Immature natural killer cell (primary cell): ENCODE data around the gene PON3. TPM values are rescaled to one million over a fixed set of nuclear protein-coding genes. Genes with fewer than 3 reads are reported as not detected.

Experiments
- DNase-seq, 3 donors: peaks; one replicate each; pipeline ENCODE4 v3.0.0; 2022; ENCODE audit warnings: mixed read lengths in 1 of 3
- H3K27ac Mint-ChIP-seq, 6 donors: one replicate each; pipeline ENCODE4 v1.8.0; 2020; ENCODE audit warnings: mixed read lengths in 6 of 6, mild to moderate bottlenecking in 5 of 6, inconsistent platforms in 4 of 6, moderate library complexity in 3 of 6
- H3K27me3 Mint-ChIP-seq, 3 donors: one replicate each; pipeline ENCODE4 v1.8.0; 2020 to 2021; ENCODE audit warnings: low read depth in 3 of 3, mild to moderate bottlenecking in 3 of 3, mixed read lengths in 3 of 3, moderate library complexity in 3 of 3, inconsistent platforms in 1 of 3
- H3K36me3 Mint-ChIP-seq, 3 donors: one replicate each; pipeline ENCODE4 v1.8.0; 2020; ENCODE audit warnings: mixed read lengths in 3 of 3, inconsistent platforms in 2 of 3, mild to moderate bottlenecking in 2 of 3
- H3K4me1 Mint-ChIP-seq, 2 donors: one replicate each; pipeline ENCODE4 v1.8.0; 2020; ENCODE audit warnings: inconsistent platforms in 2 of 2, mild to moderate bottlenecking in 2 of 2, mixed read lengths in 2 of 2, moderate library complexity in 1 of 2
- H3K4me3 Mint-ChIP-seq, 5 donors: one replicate each; pipeline ENCODE4 v1.8.0; 2020; ENCODE audit warnings: mild to moderate bottlenecking in 5 of 5, mixed read lengths in 5 of 5, inconsistent platforms in 3 of 5, moderate library complexity in 3 of 5
- H3K9me3 Mint-ChIP-seq, 6 donors: one replicate each; pipeline ENCODE4 v1.8.0; 2020; ENCODE audit warnings: mild to moderate bottlenecking in 6 of 6, mixed read lengths in 6 of 6, inconsistent platforms in 4 of 6, moderate library complexity in 3 of 6
- polyA plus RNA-seq, 3 donors: library from polyadenylated mRNA; unstranded; fragments of 300-500 nt; fragmentation: Illumina TruSeq; gene quantifications; one replicate each; pipeline ENCODE4 v1.2.3, GENCODE V29; 2021

PON3 gene
- polyA plus RNA-seq, 3 donors from 2014 or later, result 0.39 TPM; not detected in 2

- H3K4me1 Mint-ChIP-seq, result no peaks in the 10 kb centered on the region
- H3K27ac Mint-ChIP-seq, result no peak overlapping the region
- no peak overlapping the region for H3K4me3 Mint-ChIP-seq
- H3K27me3 Mint-ChIP-seq, result peaks cover 2 to 10% (median 8%) of the 10 kb centered on the region in 3 donors
- DNase-seq, result no peak
- H3K9me3 Mint-ChIP-seq, result no peaks in the 10 kb centered on the region
- no peaks in the 10 kb centered on the region for H3K36me3 Mint-ChIP-seq
Observed at GRCh38 chr7:95322396-95322795, 73.8 kb downstream of the PON3 start.

DNA sequence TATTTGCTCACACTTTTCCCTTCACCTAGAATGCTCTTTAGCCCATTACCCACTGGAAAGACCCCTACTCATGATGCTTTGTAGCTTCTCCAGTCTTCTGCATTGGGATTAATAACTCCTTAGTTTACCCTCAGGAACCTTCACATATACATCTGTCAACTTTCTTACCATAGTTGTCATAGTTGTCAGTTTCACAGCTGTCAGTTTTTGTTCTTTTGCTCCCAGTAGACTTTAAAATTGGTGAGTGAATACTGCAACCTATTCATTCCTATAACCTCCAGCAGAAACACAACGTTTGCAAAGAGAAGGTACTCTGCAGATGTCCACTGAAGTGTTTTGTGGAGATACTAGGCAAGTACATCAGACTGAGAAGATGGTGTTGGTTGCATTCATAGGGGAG, 74.5 kb downstream of the PON3 start:
- Mint-ChIP-seq H3K4me1 (no peaks in the 10 kb centered on the region), H3K4me3 (no peak overlapping the region), H3K36me3 (no peaks in the 10 kb centered on the region), H3K27me3 (peaks cover 2 to 10% (median 8%) of the 10 kb centered on the region in 3 donors), H3K27ac (no peak overlapping the region), H3K9me3 (no peaks in the 10 kb centered on the region)
- no peak for DNase-seq

- no peaks in the 10 kb centered on the region for H3K9me3 Mint-ChIP-seq
- no peaks in the 10 kb centered on the region for H3K4me1 Mint-ChIP-seq
- no peaks in the 10 kb centered on the region for H3K36me3 Mint-ChIP-seq
- H3K27me3 Mint-ChIP-seq, result peaks cover 2 to 8% (median 7%) of the 10 kb centered on the region in 3 donors
- no peak overlapping the region for H3K27ac Mint-ChIP-seq
- no peak for DNase-seq
- no peak overlapping the region for H3K4me3 Mint-ChIP-seq
Observed at GRCh38 chr7:95320651-95321050, 75.5 kb downstream of the PON3 start.

- Mint-ChIP-seq H3K4me1 (no peaks in the 10 kb centered on the region), H3K9me3 (no peaks in the 10 kb centered on the region), H3K4me3 (no peak overlapping the region), H3K36me3 (no peaks in the 10 kb centered on the region), H3K27me3 (peaks cover 2 to 7% (median 2%) of the 10 kb centered on the region in 3 donors), H3K27ac (no peak overlapping the region)
- DNase-seq, result no peak
Observed at GRCh38 chr7:95319570-95319969, 76.6 kb downstream of the PON3 start.

DNA sequence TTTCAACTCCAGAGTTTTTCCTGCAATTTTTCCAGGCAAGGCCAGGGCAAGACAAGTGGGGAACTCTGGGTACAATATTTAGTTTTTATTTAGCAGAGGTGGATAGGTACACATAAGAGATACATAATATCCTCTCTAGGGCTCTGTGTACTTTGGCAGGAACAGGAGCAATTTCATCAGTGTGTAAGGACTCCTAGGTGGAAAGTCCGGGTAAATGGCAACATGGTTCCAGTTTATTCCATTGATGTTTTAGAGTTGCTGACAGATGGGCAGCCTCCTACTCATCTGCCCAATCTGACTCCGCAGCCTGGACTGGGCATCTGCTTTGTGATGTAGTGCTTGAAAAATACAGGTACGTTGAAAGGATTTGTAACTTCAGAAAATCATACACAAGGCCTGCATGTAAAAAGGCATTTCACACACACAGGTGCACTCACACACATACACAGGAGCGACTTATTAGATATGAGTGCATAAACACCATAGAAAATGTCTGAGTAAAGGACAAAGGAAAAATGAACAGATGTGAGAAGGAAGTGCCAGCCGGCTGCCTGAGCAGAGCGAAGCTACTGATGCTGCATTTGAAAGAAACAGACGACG, 77.6 kb downstream of the PON3 start:
- no peak overlapping the region for H3K4me3 Mint-ChIP-seq
- peaks cover 2 to 7% (median 2%) of the 10 kb centered on the region in 3 donors for H3K27me3 Mint-ChIP-seq
- DNase-seq, result no peak
- H3K9me3 Mint-ChIP-seq, result no peaks in the 10 kb centered on the region
- H3K36me3 Mint-ChIP-seq, result no peaks in the 10 kb centered on the region
- H3K27ac Mint-ChIP-seq, result no peak overlapping the region
- H3K4me1 Mint-ChIP-seq, result no peaks in the 10 kb centered on the region

GRCh38 chr7:95317966-95318365, 78.2 kb downstream of the PON3 start:
- no peak for DNase-seq
- peaks cover 2 to 7% (median 3%) of the 10 kb centered on the region in 3 donors for H3K27me3 Mint-ChIP-seq
- H3K4me3 Mint-ChIP-seq, result no peak overlapping the region
- H3K4me1 Mint-ChIP-seq, result no peaks in the 10 kb centered on the region
- H3K36me3 Mint-ChIP-seq, result no peaks in the 10 kb centered on the region
- H3K27ac Mint-ChIP-seq, result no peak overlapping the region
- no peaks in the 10 kb centered on the region for H3K9me3 Mint-ChIP-seq

- H3K4me3 Mint-ChIP-seq, result no peak overlapping the region
- no peaks in the 10 kb centered on the region for H3K4me1 Mint-ChIP-seq
- no peaks in the 10 kb centered on the region for H3K36me3 Mint-ChIP-seq
- H3K27me3 Mint-ChIP-seq, result peaks cover 2 to 7% (median 6%) of the 10 kb centered on the region in 3 donors
- no peaks in the 10 kb centered on the region for H3K9me3 Mint-ChIP-seq
- no peak for DNase-seq
- no peak overlapping the region for H3K27ac Mint-ChIP-seq
Observed at GRCh38 chr7:95317546-95317945, 78.6 kb downstream of the PON3 start.

DNA sequence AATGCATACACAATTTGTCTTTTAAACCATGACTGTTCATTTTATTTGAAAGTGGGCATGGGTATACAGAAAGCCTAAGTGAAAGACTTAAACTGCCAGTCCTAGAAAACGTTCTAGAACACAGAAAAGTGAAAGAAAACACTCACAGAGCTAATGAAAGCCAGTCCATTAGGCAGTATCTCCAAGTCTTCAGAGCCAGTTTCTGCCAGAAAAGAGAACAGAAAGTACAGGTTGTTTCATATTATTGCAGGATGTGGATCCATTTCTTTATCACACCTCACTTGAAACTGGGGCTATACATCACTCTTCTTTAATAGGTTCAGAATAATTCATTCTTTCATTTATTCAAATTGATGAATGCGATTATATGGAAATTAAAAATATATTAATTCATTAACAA, 79.6 kb downstream of the PON3 start:
- Mint-ChIP-seq H3K27ac (no peak overlapping the region), H3K4me1 (no peaks in the 10 kb centered on the region), H3K4me3 (no peak overlapping the region)

DNA sequence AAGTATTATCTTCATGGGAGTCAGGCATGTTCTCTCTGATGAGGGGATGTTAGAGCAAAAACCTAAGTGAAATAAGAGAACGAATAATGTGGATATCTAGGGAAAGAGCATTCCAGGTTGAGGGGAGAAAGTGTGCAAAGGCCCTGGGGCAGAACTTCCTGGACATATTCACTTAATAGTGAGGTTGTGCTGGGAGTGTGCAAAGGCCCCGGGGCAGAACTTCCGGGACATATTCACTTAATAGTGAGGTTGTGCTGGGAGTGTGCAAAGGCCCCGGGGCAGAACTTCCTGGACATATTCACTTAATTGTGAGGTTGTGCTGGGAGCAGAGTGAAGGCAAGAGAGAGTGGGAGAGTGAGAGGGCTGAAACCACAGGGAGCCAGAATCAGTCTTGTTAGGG, 83.6 kb downstream of the PON3 start:
- no peak overlapping the region for H3K4me3 Mint-ChIP-seq
- H3K27ac Mint-ChIP-seq, result no peak overlapping the region
- H3K36me3 Mint-ChIP-seq, result no peaks in the 10 kb centered on the region
- H3K4me1 Mint-ChIP-seq, result no peaks in the 10 kb centered on the region
- H3K27me3 Mint-ChIP-seq, result peaks cover 0 to 6% (median 2%) of the 10 kb centered on the region in 3 donors
- no peak for DNase-seq
- H3K9me3 Mint-ChIP-seq, result peaks cover 0 to 2% (median 0%) of the 10 kb centered on the region in 6 donors

More for the DNA sequence above, 79.6 kb downstream of the PON3 start:
- DNase-seq, result no peak
- no peaks in the 10 kb centered on the region for H3K36me3 Mint-ChIP-seq
- H3K27me3 Mint-ChIP-seq, result peaks cover 1 to 7% (median 6%) of the 10 kb centered on the region in 3 donors
- peaks cover 0 to 1% (median 0%) of the 10 kb centered on the region in 6 donors for H3K9me3 Mint-ChIP-seq

DNA sequence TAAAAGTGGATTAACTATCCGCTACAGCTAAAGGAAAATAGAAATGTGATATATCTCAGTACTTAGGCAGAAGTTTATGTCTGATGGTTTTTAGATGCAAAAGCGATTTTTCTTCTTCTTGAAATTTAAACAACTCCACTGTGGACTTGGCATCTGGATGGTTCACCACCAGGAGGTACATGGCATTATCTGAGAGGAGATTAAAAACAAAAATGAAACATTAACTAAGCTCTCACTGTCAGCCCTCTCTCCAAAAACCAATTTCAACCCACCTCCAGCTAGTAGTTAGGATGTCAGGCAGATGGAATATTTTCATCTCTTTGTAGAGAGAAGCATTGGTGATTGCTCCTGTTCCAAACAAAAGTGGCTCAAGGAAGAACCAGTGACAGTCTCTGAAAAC, 84.8 kb downstream of the PON3 start:
- no peak overlapping the region for H3K4me3 Mint-ChIP-seq
- H3K4me1 Mint-ChIP-seq, result no peaks in the 10 kb centered on the region
- no peak overlapping the region for H3K27ac Mint-ChIP-seq
- no peaks in the 10 kb centered on the region for H3K36me3 Mint-ChIP-seq
- H3K9me3 Mint-ChIP-seq, result peaks cover 0 to 2% (median 0%) of the 10 kb centered on the region in 6 donors
- H3K27me3 Mint-ChIP-seq, result peaks cover 0 to 6% (median 2%) of the 10 kb centered on the region in 3 donors
- DNase-seq, result no peak

DNA sequence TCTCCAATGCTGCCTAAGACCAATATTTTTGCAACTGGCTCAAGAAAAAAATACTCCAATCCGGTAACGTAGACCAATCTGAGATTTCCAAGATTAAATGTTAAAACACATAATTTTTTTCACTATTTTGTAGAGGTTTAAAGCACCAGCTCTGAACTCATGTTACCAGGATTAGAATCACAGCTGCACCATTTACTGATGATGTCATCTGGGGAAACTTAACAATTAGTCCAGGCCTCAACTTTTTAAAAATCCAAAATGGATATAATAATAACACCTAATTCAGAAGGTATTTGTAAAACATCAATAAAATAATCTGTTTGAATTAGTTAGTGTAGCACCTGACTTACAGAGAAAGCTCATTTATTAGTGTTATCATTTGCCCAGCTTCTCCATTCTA, 86.2 kb downstream of the PON3 start:
- Mint-ChIP-seq H3K27me3 (peaks cover 0 to 6% (median 2%) of the 10 kb centered on the region in 3 donors), H3K9me3 (peaks cover 0 to 2% (median 0%) of the 10 kb centered on the region in 6 donors), H3K4me3 (no peak overlapping the region), H3K4me1 (no peaks in the 10 kb centered on the region), H3K36me3 (no peaks in the 10 kb centered on the region), H3K27ac (no peak overlapping the region)
- no peak for DNase-seq

Other genes starting within 250 kb of the PON3 start
- gene PON1, start 71.8 kb downstream of the PON3 start, polyA plus RNA-seq, result under 1 TPM in 1 of 3 donors, not detected in 2; 0.75 TPM
- 10 to 100 TPM; 11.5 to 32.3 (median 19.1) TPM for gene PON2, start 38.7 kb upstream of the PON3 start, polyA plus RNA-seq
- gene ASB4, start 89.6 kb upstream of the PON3 start, polyA plus RNA-seq, result not detected
- 1 to 10 TPM in 1 of 3 donors, under 1 TPM in 2; 0.21 to 2.5 (median 0.48) TPM for gene PDK4, start 200.1 kb upstream of the PON3 start, polyA plus RNA-seq